OCI-LY7 (cell line): ENCODE measurements around the gene DENND4B. TPM values are rescaled to one million over a fixed set of nuclear protein-coding genes. Genes with fewer than 3 reads are reported as not detected.

ENCODE experiments used
- BruUV-seq: library from RNA; stranded (reverse); fragments of 400-500 nt; replicated peaks from 2 replicates; lab custom pipeline; 2021; lab: Mats Ljungman, UMichigan
- CTCF ChIA-PET: fragments of 300-600 bp; sonication (Branson Sonifier 250); formaldehyde crosslinking; loops from one replicate; lab custom pipeline; 2022; ENCODE audit warnings: antibody characterized with exemption; ENCODE audit not compliant: unreplicated experiment; lab: Charles Lee
- POLR2A ChIA-PET: fragments of 300-600 bp; sonication (Branson Sonifier 250); formaldehyde crosslinking; loops from one replicate; lab custom pipeline; 2022; ENCODE audit warnings: antibody characterized with exemption; lab: Charles Lee
- DNase-seq: peaks from one replicate; pipeline ENCODE4 v3.0.0-alpha.2; 2015; ENCODE audit warnings: low spot score
- H2AFZ ChIP-seq: fragments of 200-600 bp; sonication (generic), shearing (Covaris generic); 2 replicates; pipeline ENCODE4 v1.6.1; 2014; ENCODE audit warnings: mild to moderate bottlenecking, antibody characterized with exemption, low read length, moderate library complexity
- H3K27ac ChIP-seq: fragments of 200-600 bp; sonication (generic); 2 replicates; pipeline ENCODE4 v1.5.1; 2014; ENCODE audit warnings: mixed run types, low read depth, mild to moderate bottlenecking, moderate library complexity, low read length, inconsistent platforms; ENCODE audit not compliant: poor library complexity, severe bottlenecking
- H3K36me3 ChIP-seq: fragments of 200-600 bp; sonication (generic); 2 replicates; pipeline ENCODE4 v1.6.1; 2014; ENCODE audit warnings: mild to moderate bottlenecking, antibody characterized with exemption, low read length, moderate library complexity, mixed read lengths; ENCODE audit not compliant: insufficient read depth
- H3K4me1 ChIP-seq: fragments of 200-600 bp; sonication (generic); 2 replicates; pipeline ENCODE4 v1.5.1; 2014; ENCODE audit warnings: mild to moderate bottlenecking, low read length; ENCODE audit not compliant: insufficient read depth, poor library complexity, severe bottlenecking
- H3K4me2 ChIP-seq: fragments of 200-600 bp; sonication (generic); 2 replicates; pipeline ENCODE4 v1.6.1; 2014; ENCODE audit warnings: mild to moderate bottlenecking, low read length
- H3K4me3 ChIP-seq: fragments of 200-600 bp; sonication (generic); 2 replicates; pipeline ENCODE4 v1.5.1; 2014; ENCODE audit warnings: mild to moderate bottlenecking, low read depth, low read length; ENCODE audit not compliant: poor library complexity, severe bottlenecking
- H3K79me2 ChIP-seq: fragments of 200-600 bp; sonication (generic); 2 replicates; pipeline ENCODE4 v1.6.1; 2016; ENCODE audit warnings: low read depth, mild to moderate bottlenecking, low read length, moderate library complexity, mixed read lengths; ENCODE audit not compliant: insufficient read depth
- H3K9me2 ChIP-seq: fragments of 200-600 bp; sonication (generic); 2 replicates; pipeline ENCODE4 v1.6.1; 2016; ENCODE audit warnings: mild to moderate bottlenecking, low read length, mixed read lengths; ENCODE audit not compliant: insufficient read depth
- H3K9me3 ChIP-seq: fragments of 200-600 bp; sonication (generic); 2 replicates; pipeline ENCODE4 v1.6.1; 2014; ENCODE audit warnings: mild to moderate bottlenecking, mixed run types, low read length, mixed read lengths
- H4K20me1 ChIP-seq: fragments of 200-600 bp; sonication (generic); 2 replicates; pipeline ENCODE4 v1.6.1; 2014; ENCODE audit warnings: mild to moderate bottlenecking, antibody characterized with exemption, low read length, moderate library complexity, mixed read lengths; ENCODE audit not compliant: insufficient read depth
- CTCF ChIP-seq: fragments of 200-600 bp; sonication (generic); conservative IDR thresholded peaks from 2 replicates; pipeline ENCODE4 v1.5.1; 2014; ENCODE audit warnings: mild to moderate bottlenecking, antibody characterized with exemption, low read length, moderate library complexity, mixed read lengths
- EZH2phosphoT487 ChIP-seq: fragments of 200-600 bp; sonication (generic); IDR thresholded peaks from 2 replicates; pipeline ENCODE4 v1.6.1; 2018; ENCODE audit warnings: low read depth, borderline replicate concordance, mild to moderate bottlenecking, mixed run types, antibody characterized with exemption, low read length, moderate library complexity, mixed read lengths
- intact Hi-C: fragments of 100-400 bp; cut with micrococcal nuclease; formaldehyde crosslinking; loops from one replicate; pipeline ENCODE4 v1.10.0; 2022; ENCODE audit not compliant: unreplicated experiment
- total RNA-seq, 2 experiments: library from RNA; depleted of rRNA in 1 of 2; stranded (reverse); fragments of >200 nt in 1 of 2; shearing (Covaris generic) in 1 of 2; gene quantifications; 2 replicates each; pipeline ENCODE4 v1.2.3, GENCODE V29; 2014 to 2022

Gene DENND4B
- total RNA-seq, 2 experiments from 2014 or later, result 50.5 to 164 TPM

GRCh38 chr1:153921803-153922075 is 24.8 kb downstream of the DENND4B start:
- Histone ChIP-seq H3K27ac (peak overlapping the region; percentile 90), H3K4me2 (peak overlapping the region; percentile 95), H3K9me2 (no peaks in the 10 kb centered on the region), H3K36me3 (peaks cover 35% of the 10 kb centered on the region), H4K20me1 (peaks cover 25% of the 10 kb centered on the region; the same call in 1 of the 2 replicates), H3K79me2 (peaks cover 55% of the 10 kb centered on the region), H3K4me3 (peak overlapping the region; percentile 97), H2AFZ (peak overlapping the region; percentile 20; the same call in 1 of the 2 replicates), H3K9me3 (no peaks in the 10 kb centered on the region), H3K4me1 (peaks cover 28% of the 10 kb centered on the region)
- CTCF ChIA-PET, result interaction anchor here (0.9 kb wide), 1 partner anchor 65 kb away, joined by 5 read pairs; no protein-coding TSS in a partner anchor
- peak; percentile 32 for DNase-seq
- BruUV-seq, result TSS peak; percentile 53
- intact Hi-C loops, result loop anchor here (2.0 to 5.0 kb wide), 5 partner anchors 55 to 125 kb away; partner anchors contain the start of genes JTB and RAB13
- POLR2A ChIA-PET, result interaction anchor here (0.6 to 4.1 kb wide), 11 partner anchors 9 to 168 kb away, joined by 3 to 32 read pairs (median 3); partner anchors contain the start of genes DENND4B, JTB and SLC39A1
- TF ChIP-seq EZH2phosphoT487, result no peak
- no peak for TF ChIP-seq CTCF

DNA sequence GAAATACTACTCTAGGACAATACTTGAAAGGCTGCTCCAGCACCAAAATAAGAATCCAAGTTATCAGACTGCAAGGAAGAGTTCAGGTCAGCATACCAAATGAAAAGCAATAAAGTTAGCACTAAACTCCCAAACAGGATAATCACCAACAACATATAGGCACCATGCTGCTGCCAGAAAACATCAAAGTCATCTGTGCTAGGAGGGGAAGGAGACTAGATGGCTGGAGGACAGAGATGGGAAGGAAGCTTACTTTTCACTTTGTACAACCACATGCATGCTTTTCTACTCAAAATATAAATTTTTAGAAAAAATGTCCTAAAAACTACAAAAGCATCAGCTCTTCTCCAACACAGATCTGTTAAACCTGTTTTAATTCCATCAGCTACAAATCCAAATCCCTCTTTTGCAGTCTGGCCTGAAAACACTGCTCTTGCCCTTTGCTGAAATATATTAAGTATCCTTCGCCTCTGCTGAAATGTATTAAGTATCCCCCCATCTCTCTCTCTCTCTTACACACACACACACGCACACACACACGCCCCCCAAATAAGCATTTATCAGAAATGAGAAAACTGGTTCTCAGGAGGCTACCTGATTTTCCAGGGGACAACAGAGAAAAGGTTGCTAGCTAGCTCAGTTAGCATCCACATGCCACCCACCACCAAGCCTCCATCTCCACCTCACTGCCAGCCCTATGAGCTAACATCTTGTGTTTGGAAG is 25.3 kb downstream of the DENND4B start:
- BruUV-seq, result no TSS peak
- POLR2A ChIA-PET, result interaction anchor here (0.6 to 4.1 kb wide), 12 partner anchors 9 to 168 kb away, joined by 3 to 32 read pairs (median 4); partner anchors contain the start of genes CREB3L4, DENND4B, JTB and SLC39A1
- peaks cover 28% of the 10 kb centered on the region for H3K4me1 ChIP-seq
- H3K27ac ChIP-seq, result peak overlapping the region; percentile 90
- CTCF ChIA-PET, result interaction anchor here (0.9 kb wide), 1 partner anchor 66 kb away, joined by 5 read pairs; no protein-coding TSS in a partner anchor
- no peak overlapping the region for H2AFZ ChIP-seq
- intact Hi-C loops, result loop anchor here (2.0 to 5.0 kb wide), 3 partner anchors 66 to 116 kb away; partner anchors contain the start of gene RAB13
- peaks cover 37% of the 10 kb centered on the region for H3K36me3 ChIP-seq
- no peaks in the 10 kb centered on the region for H3K9me3 ChIP-seq
- no peak for TF ChIP-seq CTCF
- TF ChIP-seq EZH2phosphoT487, result no peak
- peak overlapping the region; percentile 97 for H3K4me3 ChIP-seq
- H3K79me2 ChIP-seq, result peaks cover 60% of the 10 kb centered on the region
- no peaks in the 10 kb centered on the region for H3K9me2 ChIP-seq
- peaks cover 25% of the 10 kb centered on the region; the same call in 1 of the 2 replicates for H4K20me1 ChIP-seq
- peak overlapping the region; percentile 95 for H3K4me2 ChIP-seq
- DNase-seq, result no peak
